Activated T-cell treated with anti-CD3 and anti-CD28 coated beads for 24 hours (primary cell): ENCODE data around the gene ANKRD13D.
"Not testable (repeated sequence)": the region's sequence is repeated elsewhere in the genome, so short reads cannot be mapped to it uniquely, and the experiment has no call there.

Experiments
- DNase-seq: peaks from one replicate; pipeline ENCODE4 v3.0.0-alpha.2; 2020; ENCODE audit warnings: low read depth

Gene ANKRD13D

GRCh38 chr11:67317888-67318555 lies 28.9 kb downstream of the ANKRD13D start:
- DNase-seq, result no peak

GRCh38 chr11:67318876-67319275 lies 29.8 kb downstream of the ANKRD13D start:
- not testable (repeated sequence) for DNase-seq

DNA sequence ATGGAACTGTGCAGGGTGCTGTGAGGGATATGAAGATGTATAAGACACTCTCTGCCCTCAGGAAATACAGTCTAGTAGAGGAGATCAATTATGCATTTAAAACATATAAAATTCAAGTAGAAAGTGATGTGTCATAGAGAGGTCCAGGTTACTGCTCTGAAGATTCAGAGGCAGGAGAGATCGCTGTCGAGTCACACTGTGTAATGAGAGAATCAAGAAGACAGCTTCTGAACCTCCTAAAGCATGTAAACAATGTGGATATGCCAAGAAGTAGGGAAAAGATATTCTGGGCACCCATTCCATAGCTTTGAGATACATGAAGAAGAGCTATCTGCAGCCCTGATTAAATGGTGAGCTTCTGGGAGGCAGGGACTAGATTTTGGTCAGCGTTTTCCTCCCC lies 30.9 kb downstream of the ANKRD13D start:
- DNase-seq, result no peak

DNA sequence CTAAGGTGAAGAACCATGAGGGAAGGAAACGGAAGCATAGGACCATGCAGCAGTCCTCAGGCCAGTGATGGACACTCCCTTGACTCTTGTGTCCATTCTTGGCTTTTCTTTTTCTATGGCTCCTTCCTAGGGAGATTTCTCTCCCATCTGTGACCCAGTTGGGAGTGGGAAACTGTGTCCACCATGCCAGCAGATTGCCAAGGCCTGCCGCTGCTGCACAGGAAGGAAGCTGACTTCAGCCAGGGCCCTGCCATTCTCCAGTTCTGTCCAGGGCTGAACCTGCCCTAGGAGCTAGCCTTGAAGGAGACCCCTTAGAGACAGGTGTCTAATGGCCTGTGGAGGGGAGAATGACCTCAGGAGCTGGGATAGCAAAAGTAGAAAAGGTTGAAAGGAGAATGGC lies 31.6 kb downstream of the ANKRD13D start:
- no peak for DNase-seq

- no peak for DNase-seq
Observed at GRCh38 chr11:67321313-67321871, 32.3 kb downstream of the ANKRD13D start.

DNA sequence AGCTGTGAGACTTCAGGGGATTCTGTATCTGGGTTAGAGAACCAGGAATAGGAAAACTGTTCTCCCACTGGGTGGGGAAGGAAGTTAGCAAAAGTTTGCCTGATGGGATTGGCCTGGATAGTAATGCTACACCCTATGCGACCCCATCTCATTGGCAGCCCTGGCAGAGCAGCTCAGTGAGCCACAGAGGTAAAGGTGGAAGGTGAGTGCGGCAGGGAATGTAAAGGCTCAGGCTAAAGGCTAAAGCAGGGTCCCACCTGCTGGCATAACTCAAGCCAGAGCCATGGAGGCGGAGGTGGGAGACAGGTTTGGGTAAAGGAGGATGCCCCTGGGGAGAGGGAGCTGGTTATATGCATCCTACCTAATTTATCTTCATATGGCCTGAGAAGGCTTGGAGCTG lies 32.9 kb downstream of the ANKRD13D start:
- DNase-seq, result no peak

DNA sequence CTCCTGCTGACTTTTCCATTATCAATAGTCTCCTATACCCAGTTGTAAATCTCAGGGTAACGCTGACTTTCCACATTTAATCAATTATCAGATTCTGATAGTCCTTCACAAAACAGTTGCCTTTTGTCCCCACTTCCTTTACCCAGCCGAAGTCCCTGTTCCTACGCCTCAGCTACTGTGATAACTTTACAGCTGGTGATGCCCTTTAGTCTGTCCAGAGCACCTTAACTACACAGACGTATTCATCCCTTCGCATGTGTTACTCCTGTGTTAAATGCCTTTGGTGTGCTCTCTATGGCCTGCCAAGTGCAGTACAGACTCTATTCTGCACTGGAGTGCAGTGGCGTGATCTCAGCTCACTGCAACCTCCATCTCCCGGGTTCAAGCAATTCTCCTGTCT lies 34.4 kb downstream of the ANKRD13D start:
- no peak for DNase-seq

DNA sequence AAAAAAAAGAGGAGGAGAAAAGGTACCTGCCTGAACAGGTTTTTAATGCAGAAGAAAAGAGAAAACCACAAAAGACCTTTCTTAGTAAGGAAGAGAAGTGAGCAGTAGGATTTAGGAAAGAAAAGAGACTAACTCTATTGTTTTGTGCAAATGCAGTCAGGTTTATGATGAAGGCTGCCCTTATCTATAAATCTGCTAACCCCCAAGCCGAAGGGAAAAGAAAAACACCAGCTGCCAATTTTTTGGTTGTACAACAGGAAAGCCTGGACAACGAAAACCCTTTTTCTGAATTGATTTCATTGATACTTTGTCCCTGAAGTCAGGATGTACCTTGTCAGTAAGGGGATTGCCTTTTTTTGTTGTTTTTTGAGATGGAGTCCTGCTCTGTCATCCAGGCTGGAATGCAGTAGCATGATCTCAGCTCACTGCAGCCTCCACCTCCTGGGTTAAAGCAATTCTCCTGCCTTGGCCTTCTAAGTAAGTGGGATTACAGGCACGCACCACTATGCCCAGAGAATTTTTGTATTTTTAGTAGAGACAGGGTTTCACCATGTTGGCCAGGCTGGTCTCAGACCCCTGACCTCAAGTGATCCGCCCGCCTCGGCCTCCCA lies 43.1 kb downstream of the ANKRD13D start:
- DNase-seq, result no peak

- no peak for DNase-seq
Observed at GRCh38 chr11:67337257-67337656, 48.2 kb downstream of the ANKRD13D start.

DNA sequence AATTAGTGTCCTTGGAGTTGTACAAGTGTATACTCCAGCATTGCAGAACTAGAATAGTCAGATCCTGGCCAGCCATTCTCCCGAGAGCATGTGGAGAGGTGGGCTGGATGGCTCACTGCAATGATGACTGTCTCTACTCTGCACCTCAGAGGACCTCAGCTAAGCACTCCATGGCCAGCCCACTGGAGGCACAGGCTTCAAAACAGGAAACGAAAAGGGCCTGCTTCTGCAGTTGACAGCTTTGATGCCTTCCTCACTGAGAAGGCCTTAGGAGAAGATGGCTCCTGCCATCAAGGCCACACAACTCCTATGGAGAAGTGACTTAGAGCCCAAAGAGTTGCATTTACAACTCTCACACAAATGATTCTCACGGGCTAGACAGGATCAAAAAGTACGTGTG lies 55.2 kb downstream of the ANKRD13D start:
- DNase-seq, result no peak

- DNase-seq, result no peak
Observed at GRCh38 chr11:67345247-67345919, 56.3 kb downstream of the ANKRD13D start.

- no peak for DNase-seq
Observed at GRCh38 chr11:67345920-67346819, 57.1 kb downstream of the ANKRD13D start.

- DNase-seq, result no peak
Observed at GRCh38 chr11:67347964-67348749, 59.1 kb downstream of the ANKRD13D start.

DNA sequence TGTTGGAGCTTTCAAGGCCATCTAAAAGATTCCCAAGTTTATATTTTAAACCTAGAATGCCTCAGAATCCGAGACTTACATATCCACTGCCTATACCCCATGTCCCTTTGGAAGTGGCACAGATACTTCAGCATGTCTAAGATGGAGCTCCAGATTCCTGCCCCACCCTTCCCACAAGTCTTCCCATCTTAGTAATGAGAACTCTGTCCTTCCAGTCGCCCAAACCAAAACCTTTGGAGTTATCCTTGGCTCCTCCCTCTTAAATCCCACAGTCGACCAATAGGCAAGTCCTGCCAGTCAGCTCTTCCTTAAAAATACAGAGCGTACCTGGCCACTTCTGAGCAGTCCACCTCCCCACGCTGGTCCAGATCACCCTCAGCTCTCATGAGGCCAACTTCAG lies 59.9 kb downstream of the ANKRD13D start:
- no peak for DNase-seq

DNA sequence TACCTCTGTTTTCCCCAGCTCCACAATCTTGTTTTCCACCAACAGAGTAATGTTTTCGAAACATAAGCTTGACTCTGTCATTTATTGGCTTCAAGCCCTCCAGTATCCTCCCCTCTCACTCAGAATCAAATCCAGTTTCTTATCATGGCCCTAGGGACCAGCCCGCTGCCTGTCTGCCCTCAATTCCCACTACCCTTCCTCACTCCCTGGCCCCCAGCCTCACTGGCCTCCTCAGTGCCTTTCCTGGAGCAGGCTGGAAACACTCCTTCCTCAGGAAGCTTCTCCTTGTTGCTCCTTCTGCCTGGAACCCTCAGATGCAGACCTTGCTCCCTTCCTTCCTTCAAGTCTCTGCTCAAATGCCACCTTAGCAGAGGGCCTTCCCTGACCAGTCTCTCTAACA lies 60.4 kb downstream of the ANKRD13D start:
- DNase-seq, result no peak

DNA sequence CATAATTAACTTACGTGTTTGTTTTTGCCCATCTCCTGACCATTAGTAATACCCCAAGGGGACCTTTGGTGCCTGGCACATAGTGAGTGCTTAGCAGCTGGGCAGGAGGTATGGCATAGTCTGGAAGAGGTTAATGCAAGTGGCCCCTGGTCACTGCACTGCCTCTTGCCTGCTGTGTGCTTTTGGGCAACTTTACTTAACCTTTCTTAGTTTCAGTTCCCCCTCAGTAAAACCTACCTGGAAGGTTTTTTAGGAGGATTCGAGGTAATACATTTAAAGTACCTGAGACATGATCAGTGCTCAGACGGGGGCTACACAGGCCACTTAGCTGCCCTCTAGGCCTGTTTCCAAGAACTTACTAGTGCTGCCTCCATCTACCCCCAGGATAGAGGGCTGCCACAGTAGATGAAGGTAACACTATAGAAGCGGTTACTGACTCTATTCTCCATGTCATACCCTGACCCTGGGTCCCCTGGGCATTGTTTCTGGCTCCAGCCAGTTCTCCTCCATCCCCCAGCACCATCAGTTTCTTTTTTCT lies 60.9 kb downstream of the ANKRD13D start:
- no peak for DNase-seq

DNA sequence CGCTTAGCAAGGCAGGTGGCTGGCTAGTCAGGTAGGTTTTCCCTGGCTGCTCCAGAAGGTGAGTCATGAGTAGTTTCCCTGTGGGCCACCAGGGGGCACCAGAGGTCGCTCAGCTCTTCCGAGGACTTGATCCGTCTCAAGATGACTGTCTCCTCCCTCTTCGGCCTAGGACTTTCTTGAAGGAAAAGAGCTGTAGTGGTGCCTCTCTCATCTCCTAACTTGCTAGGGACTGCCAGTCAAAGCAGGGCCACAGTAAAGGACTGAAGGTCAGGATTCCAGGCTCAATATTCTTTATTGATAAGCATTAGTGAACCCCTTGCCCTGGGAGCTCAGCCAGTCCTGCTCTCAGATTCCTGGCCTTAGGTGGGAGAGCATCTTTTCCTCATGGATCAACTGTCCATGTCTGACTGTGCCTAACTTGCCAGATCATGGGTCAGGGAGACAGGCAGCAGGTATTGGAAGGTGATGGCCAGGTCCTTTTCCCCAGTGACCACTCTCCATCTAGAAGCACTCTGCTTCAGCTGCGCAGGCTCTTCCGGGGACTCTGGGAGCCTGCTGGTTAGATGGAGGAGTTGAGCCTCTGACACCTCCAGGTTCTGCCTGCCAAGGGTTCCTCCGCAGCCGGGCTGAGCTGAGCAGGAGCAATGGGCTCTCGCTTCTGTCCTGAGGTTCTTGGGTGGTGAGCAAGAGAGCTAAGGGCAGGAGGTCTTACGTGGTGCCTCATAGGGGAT lies 62.3 kb downstream of the ANKRD13D start:
- peak; percentile 46 for DNase-seq
